ENCODE measurements around the gene YWHAQ. TPM values are rescaled to one million over a fixed set of nuclear protein-coding genes. Genes with fewer than 3 reads are reported as not detected.

The YWHAQ gene
- total RNA-seq, 4 donors from 2014 or later: 40.3 to 63.7 (median 48.4) TPM

GRCh38 chr2:9638532-9638931, 7.7 kb upstream of the YWHAQ start:
- Histone ChIP-seq H3K36me3 (no peaks in the 10 kb centered on the region), H3K27ac (peak overlapping the region; percentile 26 to 59 (median 44)), H3K4me1 (peaks cover 10 to 15% of the 10 kb centered on the region in 2 donors), H3K4me3 (no peak overlapping the region), H3K27me3 (no peaks in the 10 kb centered on the region), H3K9me3 (no peaks in the 10 kb centered on the region)
- in situ Hi-C loops (cut with MboI; ENCODE audit: low sequenced_read_pairs in 4 of 4): loop anchor here in 1 of 4 donors (25.0 kb wide), 1 partner anchor 399 kb away; the partner anchor contains the start of gene KLF11
- ATAC-seq: peak; percentile 77 to 82
- TF ChIP-seq CTCF (IDR thresholded peaks at IDR 0.05 in 4 of 5, conservative IDR thresholded peaks at IDR 0.05 in 1 of 5) (no peak), POLR2A (IDR thresholded peaks at IDR 0.05) (peak in 1 of 2 donors; percentile 15)
- peak; percentile 70 to 77 for DNase-seq
- intact Hi-C loops (cut with DNase I; ENCODE audit: low total_unique reads): loop anchor here (10.0 kb wide), 1 partner anchor 1634 kb away; no protein-coding TSS in a partner anchor

GRCh38 chr2:9637330-9637729, 6.5 kb upstream of the YWHAQ start:
- Histone ChIP-seq H3K9me3 (no peaks in the 10 kb centered on the region), H3K27me3 (no peaks in the 10 kb centered on the region), H3K27ac (no peak overlapping the region), H3K4me1 (peaks cover 10 to 19% of the 10 kb centered on the region in 2 donors), H3K4me3 (no peak overlapping the region), H3K36me3 (no peaks in the 10 kb centered on the region)
- DNase-seq (no peak), ATAC-seq (no peak)
- TF ChIP-seq CTCF (IDR thresholded peaks at IDR 0.05 in 4 of 5, conservative IDR thresholded peaks at IDR 0.05 in 1 of 5): no peak
- no peak for TF ChIP-seq POLR2A (IDR thresholded peaks at IDR 0.05)
- in situ Hi-C loops (cut with MboI; ENCODE audit: low sequenced_read_pairs in 4 of 4) (loop anchor here in 1 of 4 donors (25.0 kb wide), 1 partner anchor 400 kb away; the partner anchor contains the start of gene KLF11), intact Hi-C loops (cut with DNase I; ENCODE audit: low total_unique reads) (loop anchor here (10.0 kb wide), 1 partner anchor 1633 kb away; no protein-coding TSS in a partner anchor)

GRCh38 chr2:9634133-9634532, 3.3 kb upstream of the YWHAQ start:
- Histone ChIP-seq H3K4me1 (peaks cover 23 to 24% of the 10 kb centered on the region in 2 donors), H3K36me3 (no peaks in the 10 kb centered on the region), H3K27me3 (no peaks in the 10 kb centered on the region), H3K9me3 (no peaks in the 10 kb centered on the region), H3K27ac (no peak overlapping the region), H3K4me3 (no peak overlapping the region)
- in situ Hi-C loops (cut with MboI; ENCODE audit: low sequenced_read_pairs in 4 of 4) (loop anchor here in 1 of 4 donors (25.0 kb wide), 1 partner anchor 403 kb away; the partner anchor contains the start of gene KLF11), intact Hi-C loops (cut with DNase I; ENCODE audit: low total_unique reads) (loop anchor here (5.0 to 10.0 kb wide), 4 partner anchors 103 to 1629 kb away; partner anchors contain the start of genes CPSF3 and ITGB1BP1)
- TF ChIP-seq CTCF (IDR thresholded peaks at IDR 0.05 in 4 of 5, conservative IDR thresholded peaks at IDR 0.05 in 1 of 5): no peak
- no peak for TF ChIP-seq POLR2A (IDR thresholded peaks at IDR 0.05)
- ATAC-seq (no peak), DNase-seq (no peak)

GRCh38 chr2:9631878-9632700, 1.3 kb upstream of the YWHAQ start:
- no peaks in the 10 kb centered on the region for H3K27me3 ChIP-seq
- in situ Hi-C loops (cut with MboI; ENCODE audit: low sequenced_read_pairs in 4 of 4) (loop anchor here in 1 of 4 donors (25.0 kb wide), 1 partner anchor 405 kb away; the partner anchor contains the start of gene KLF11), intact Hi-C loops (cut with DNase I; ENCODE audit: low total_unique reads) (loop anchor here (1.0 to 10.0 kb wide), 6 partner anchors 61 to 1627 kb away; partner anchors contain the start of genes ADAM17, CPSF3 and ITGB1BP1)
- H3K4me3 ChIP-seq: no peak overlapping the region
- H3K4me1 ChIP-seq: peaks cover 32 to 34% of the 10 kb centered on the region in 2 donors
- H3K36me3 ChIP-seq: peaks cover 0 to 18% of the 10 kb centered on the region in 2 donors
- no peaks in the 10 kb centered on the region for H3K9me3 ChIP-seq
- DNase-seq (no peak), ATAC-seq (no peak)
- peak overlapping the region; percentile 91 to 98 (median 96) for H3K27ac ChIP-seq
- TF ChIP-seq CTCF (IDR thresholded peaks at IDR 0.05 in 4 of 5, conservative IDR thresholded peaks at IDR 0.05 in 1 of 5) (no peak), POLR2A (IDR thresholded peaks at IDR 0.05) (no peak)

Measured in gastrocnemius medialis (tissue), 4 donors.